ENCODE data around the gene BTF3.
"Not testable (repeated sequence)": the region's sequence is repeated elsewhere in the genome, so short reads cannot be mapped to it uniquely, and the experiment has no call there.

BTF3 gene

GRCh38 chr5:73498057-73498992 lies at the start of gene BTF3:
Gene BTF3 (plus strand): TSS chr5:73498442. CDS start chr5:73498668, 226 bp downstream.
- no peak for FAIRE-seq

GRCh38 chr5:73448463-73449136 lies 49.6 kb upstream of the BTF3 start, which contains the start of gene FOXD1:
Gene FOXD1 (minus strand): TSS chr5:73448777. CDS start chr5:73448362, 415 bp downstream.
- FAIRE-seq: peak; percentile 60

- no peak for FAIRE-seq
Observed at GRCh38 chr5:73450137-73450536, 48.1 kb upstream of the BTF3 start.

GRCh38 chr5:73450672-73451223 lies 47.5 kb upstream of the BTF3 start:
- FAIRE-seq: no peak

- no peak for FAIRE-seq
Observed at GRCh38 chr5:73451224-73452130, 46.8 kb upstream of the BTF3 start.

GRCh38 chr5:73452215-73452614 lies 46.0 kb upstream of the BTF3 start:
- FAIRE-seq: no peak

- peak; percentile 78 for FAIRE-seq
Observed at GRCh38 chr5:73454379-73455036, 43.7 kb upstream of the BTF3 start.

GRCh38 chr5:73456462-73456861 lies 41.8 kb upstream of the BTF3 start:
- not testable (repeated sequence) for FAIRE-seq

GRCh38 chr5:73459366-73459765 lies 38.9 kb upstream of the BTF3 start:
- no peak for FAIRE-seq

GRCh38 chr5:73460133-73460532 lies 38.1 kb upstream of the BTF3 start:
- FAIRE-seq: no peak

- no peak for FAIRE-seq
Observed at GRCh38 chr5:73464016-73464745, 34.1 kb upstream of the BTF3 start.

GRCh38 chr5:73468638-73469037 lies 29.6 kb upstream of the BTF3 start:
- not testable (repeated sequence) for FAIRE-seq

- FAIRE-seq: no peak
Observed at GRCh38 chr5:73469878-73470277, 28.4 kb upstream of the BTF3 start.

- no peak for FAIRE-seq
Observed at GRCh38 chr5:73471654-73472053, 26.6 kb upstream of the BTF3 start.

GRCh38 chr5:73472116-73472515 lies 26.1 kb upstream of the BTF3 start:
- no peak for FAIRE-seq

GRCh38 chr5:73480500-73480899 lies 17.7 kb upstream of the BTF3 start:
- no peak for FAIRE-seq

GRCh38 chr5:73482383-73483136 lies 15.7 kb upstream of the BTF3 start:
- no peak for FAIRE-seq

- no peak for FAIRE-seq
Observed at GRCh38 chr5:73483676-73484075, 14.6 kb upstream of the BTF3 start.

- no peak for FAIRE-seq
Observed at GRCh38 chr5:73484511-73484910, 13.7 kb upstream of the BTF3 start.

- no peak for FAIRE-seq
Observed at GRCh38 chr5:73485715-73486114, 12.5 kb upstream of the BTF3 start.

All from TTC549 (cell line).